OCI-LY3 (cell line): ENCODE measurements around the gene UBE2R2.
"Not testable (repeated sequence)": the region's sequence is repeated elsewhere in the genome, so short reads cannot be mapped to it uniquely, and the experiment has no call there.

Source experiments
- H2AFZ ChIP-seq: fragments of 200-600, 300-600 bp; shearing (Covaris generic); 2 replicates; pipeline ENCODE4 v1.6.0; 2014; ENCODE audit warnings: antibody characterized with exemption, low read depth, low read length
- H3K27ac ChIP-seq: fragments of 200-600, 300-600 bp; sonication (generic); 2 replicates; pipeline ENCODE4 v1.5.1; 2014; ENCODE audit warnings: mild to moderate bottlenecking, low read length, moderate library complexity, mixed read lengths
- H3K27me3 ChIP-seq: fragments of 200-600, 300-600 bp; sonication (generic); 2 replicates; pipeline ENCODE4 v1.6.1; 2014; ENCODE audit warnings: low read depth, low read length, mixed read lengths
- H3K36me3 ChIP-seq: fragments of 200-600, 300-600 bp; sonication (generic); replicated peaks from 2 replicates; pipeline ENCODE3; 2014; ENCODE audit warnings: low read depth, low read length, mixed read lengths
- H3K4me1 ChIP-seq: fragments of 300-600, 200-600 bp; sonication (generic); 2 replicates; pipeline ENCODE4 v1.6.1; 2014; ENCODE audit warnings: low read length, mixed read lengths
- H3K4me2 ChIP-seq: fragments of 200-600, 300-600 bp; sonication (generic); 2 replicates; pipeline ENCODE4 v1.6.1; 2014; ENCODE audit warnings: low read length, mixed read lengths
- H3K4me3 ChIP-seq: fragments of 300-600, 200-600 bp; sonication (generic); 2 replicates; pipeline ENCODE4 v1.5.1; 2014; ENCODE audit warnings: antibody characterized with exemption, mild to moderate bottlenecking, low read length, moderate library complexity
- H3K79me2 ChIP-seq: fragments of 300-600, 200-600 bp; shearing (Covaris generic); 2 replicates; pipeline ENCODE4 v1.6.1; 2014; ENCODE audit warnings: mild to moderate bottlenecking, low read length, mixed read lengths
- H3K9ac ChIP-seq: fragments of 300-600, 200-600 bp; shearing (Covaris generic); 2 replicates; pipeline ENCODE4 v1.6.0; 2014; ENCODE audit warnings: mild to moderate bottlenecking, low read length, moderate library complexity
- H3K9me3 ChIP-seq: fragments of 200-600, 300-600 bp; shearing (Covaris generic); 2 replicates; pipeline ENCODE4 v1.6.1; 2014; ENCODE audit warnings: low read length, mixed read lengths; ENCODE audit not compliant: insufficient read depth
- H4K20me1 ChIP-seq: fragments of 200-600, 300-600 bp; sonication (generic); 2 replicates; pipeline ENCODE4 v1.6.1; 2016; ENCODE audit warnings: low read length, mixed read lengths; ENCODE audit not compliant: insufficient read depth
- CTCF ChIP-seq: fragments of 200-600, 300-600 bp; sonication (generic); IDR thresholded peaks from 2 replicates; pipeline ENCODE4 v1.5.1; 2014; ENCODE audit warnings: antibody characterized with exemption, low read length, low read depth
- EZH2phosphoT487 ChIP-seq: fragments of 200-600 bp; shearing (Covaris generic); IDR thresholded peaks from 2 replicates; pipeline ENCODE4 v1.6.1; 2018; ENCODE audit warnings: antibody characterized with exemption, mixed run types, low read depth

UBE2R2 gene

GRCh38 chr9:33867747-33868439 lies 50.9 kb downstream of the UBE2R2 start:
- H3K9me3 ChIP-seq = no peaks in the 10 kb centered on the region
- H3K27ac ChIP-seq = no peak overlapping the region
- no peak overlapping the region for H3K4me3 ChIP-seq
- H3K9ac ChIP-seq = no peak overlapping the region
- no peak overlapping the region for H2AFZ ChIP-seq
- TF ChIP-seq CTCF (no peak), EZH2phosphoT487 (no peak)
- H3K4me2 ChIP-seq = no peak overlapping the region
- H3K4me1 ChIP-seq = no peaks in the 10 kb centered on the region
- peaks cover 95% of the 10 kb centered on the region for H3K79me2 ChIP-seq
- H4K20me1 ChIP-seq = peaks cover 62% of the 10 kb centered on the region
- no peaks in the 10 kb centered on the region for H3K27me3 ChIP-seq
- H3K36me3 ChIP-seq = peaks cover 6% of the 10 kb centered on the region

GRCh38 chr9:33868440-33868973 lies 51.5 kb downstream of the UBE2R2 start:
- H3K79me2 ChIP-seq = peaks cover 96% of the 10 kb centered on the region
- no peaks in the 10 kb centered on the region for H3K9me3 ChIP-seq
- H3K4me3 ChIP-seq = no peak overlapping the region
- H3K27me3 ChIP-seq = no peaks in the 10 kb centered on the region
- no peaks in the 10 kb centered on the region for H3K4me1 ChIP-seq
- no peak overlapping the region for H3K4me2 ChIP-seq
- H2AFZ ChIP-seq = no peak overlapping the region
- peaks cover 67% of the 10 kb centered on the region for H4K20me1 ChIP-seq
- H3K36me3 ChIP-seq = peaks cover 6% of the 10 kb centered on the region
- TF ChIP-seq CTCF (no peak), EZH2phosphoT487 (no peak)
- no peak overlapping the region for H3K27ac ChIP-seq
- no peak overlapping the region for H3K9ac ChIP-seq

GRCh38 chr9:33869243-33869642 lies 52.3 kb downstream of the UBE2R2 start:
- H3K36me3 ChIP-seq, H3K4me2 ChIP-seq, H2AFZ ChIP-seq, H3K4me3 ChIP-seq, H3K27ac ChIP-seq, H3K4me1 ChIP-seq, H3K27me3 ChIP-seq, H3K9me3 ChIP-seq, H3K9ac ChIP-seq: not testable (repeated sequence)
- Histone ChIP-seq H4K20me1 (peaks cover 67% of the 10 kb centered on the region), H3K79me2 (peaks cover 96% of the 10 kb centered on the region)

- H4K20me1 ChIP-seq = peaks cover 83% of the 10 kb centered on the region
Observed at GRCh38 chr9:33877727-33878489, 60.9 kb downstream of the UBE2R2 start.

More at GRCh38 chr9:33877727-33878489, 60.9 kb downstream of the UBE2R2 start:
- no peaks in the 10 kb centered on the region for H3K27me3 ChIP-seq
- H3K4me2 ChIP-seq = no peak overlapping the region
- H2AFZ ChIP-seq = no peak overlapping the region
- no peak for TF ChIP-seq EZH2phosphoT487
- no peak for TF ChIP-seq CTCF
- H3K36me3 ChIP-seq = no peaks in the 10 kb centered on the region
- H3K4me1 ChIP-seq = 0 out of 2 replicates have a peak, but pooled peaks cover 6% of the 10 kb centered on the region
- H3K27ac ChIP-seq = no peak overlapping the region
- H3K9ac ChIP-seq = no peak overlapping the region
- H3K79me2 ChIP-seq = peaks cover 98% of the 10 kb centered on the region
- no peaks in the 10 kb centered on the region for H3K9me3 ChIP-seq
- no peak overlapping the region for H3K4me3 ChIP-seq
